ENCODE data around the gene BSCL2. TPM values are rescaled to one million over a fixed set of nuclear protein-coding genes. Genes with fewer than 3 reads are reported as not detected.

Gene BSCL2
- total and polyA plus RNA-seq, 2 of the 13 experiments (the other 11 are each of a cell fraction or from before 2014, with no cell fraction given), result 19.5 to 21.1 TPM

DNA sequence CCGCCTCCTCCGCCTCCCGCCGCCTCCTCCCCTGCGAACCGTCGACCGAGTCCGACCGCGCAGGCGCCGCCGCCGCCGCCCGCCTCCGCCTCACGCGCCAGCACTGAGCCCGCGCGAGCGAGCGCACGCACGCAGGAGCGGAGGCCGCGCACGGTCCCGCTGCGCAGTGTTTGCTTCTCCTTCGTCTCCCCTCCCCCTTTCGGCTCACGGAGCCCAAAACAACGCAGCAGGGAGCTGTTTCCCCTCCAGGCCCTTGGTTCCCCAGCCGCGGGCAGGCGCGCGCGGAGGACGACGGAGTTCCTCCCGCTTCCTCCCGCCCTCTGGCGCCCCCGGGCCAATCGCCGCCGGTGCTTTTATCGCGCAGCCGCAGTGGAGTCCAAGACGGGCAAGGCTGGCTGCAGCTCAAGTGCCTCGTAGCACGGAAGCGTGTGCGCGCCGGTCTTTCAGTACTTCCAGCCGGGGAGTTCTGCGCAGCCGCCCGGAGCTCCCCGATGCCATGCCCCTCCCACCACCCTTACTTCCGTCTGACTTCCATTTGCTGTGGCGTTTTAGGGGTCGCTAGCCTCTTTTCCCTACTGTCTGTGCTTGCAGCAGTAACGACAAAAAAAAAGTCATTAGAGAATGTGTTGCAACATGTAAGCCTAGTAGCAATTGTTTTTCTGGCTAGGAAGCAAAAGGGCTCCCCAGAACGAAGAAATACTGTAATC, 20.1 kb upstream of the BSCL2 start, which contains the start of gene HNRNPUL2 (continued):
- TF ChIP-seq, protein P1, sequence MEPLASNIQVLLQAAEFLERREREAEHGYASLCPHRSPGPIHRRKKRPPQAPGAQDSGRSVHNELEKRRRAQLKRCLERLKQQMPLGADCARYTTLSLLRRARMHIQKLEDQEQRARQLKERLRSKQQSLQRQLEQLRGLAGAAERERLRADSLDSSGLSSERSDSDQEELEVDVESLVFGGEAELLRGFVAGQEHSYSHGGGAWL (CRISPR knock-in tag; IDR thresholded peaks at IDR 0.05), result peak; percentile 89
- TF ChIP-seq ZNF788 (CRISPR knock-in tag; IDR thresholded peaks at IDR 0.05; ENCODE audit: borderline replicate concordance) (peak; percentile 75; the same call in 1 of the 2 replicates), SMAD9 (CRISPR knock-in tag; IDR thresholded peaks at IDR 0.05) (peak; percentile 55; the same call in 1 of the 2 replicates), RFX5 (IDR thresholded peaks at IDR 0.05; ENCODE audit: low read depth, low read length) (0 out of 2 replicates have a peak, but pooled peaks have one; percentile 98), PHF8 (CRISPR knock-in tag; IDR thresholded peaks at IDR 0.05) (peak; percentile 83), CAMTA2 (CRISPR knock-in tag; IDR thresholded peaks at IDR 0.05; ENCODE audit: borderline replicate concordance) (0 out of 2 replicates have a peak, but pooled peaks have one; percentile 9), ZNF354B (CRISPR knock-in tag; IDR thresholded peaks at IDR 0.05) (no peak), SUZ12 (IDR thresholded peaks at IDR 0.05; ENCODE audit: low read depth, low read length) (no peak), GABPB1 (CRISPR knock-in tag; IDR thresholded peaks at IDR 0.05) (peak; percentile 91), HNRNPLL (IDR thresholded peaks at IDR 0.05; ENCODE audit: low read depth, low read length, poor library complexity, severe bottlenecking) (peak; percentile 82), ZNF468 (CRISPR knock-in tag; IDR thresholded peaks at IDR 0.05) (peak; percentile 48; the same call in 1 of the 2 replicates), ZNF180 (CRISPR knock-in tag; IDR thresholded peaks at IDR 0.05; ENCODE audit: borderline replicate concordance, low read depth) (0 out of 2 replicates have a peak, but pooled peaks have one; percentile 30), ZNF775 (CRISPR knock-in tag; IDR thresholded peaks at IDR 0.05; ENCODE audit: borderline replicate concordance) (no peak)
- TF ChIP-seq, protein P2, sequence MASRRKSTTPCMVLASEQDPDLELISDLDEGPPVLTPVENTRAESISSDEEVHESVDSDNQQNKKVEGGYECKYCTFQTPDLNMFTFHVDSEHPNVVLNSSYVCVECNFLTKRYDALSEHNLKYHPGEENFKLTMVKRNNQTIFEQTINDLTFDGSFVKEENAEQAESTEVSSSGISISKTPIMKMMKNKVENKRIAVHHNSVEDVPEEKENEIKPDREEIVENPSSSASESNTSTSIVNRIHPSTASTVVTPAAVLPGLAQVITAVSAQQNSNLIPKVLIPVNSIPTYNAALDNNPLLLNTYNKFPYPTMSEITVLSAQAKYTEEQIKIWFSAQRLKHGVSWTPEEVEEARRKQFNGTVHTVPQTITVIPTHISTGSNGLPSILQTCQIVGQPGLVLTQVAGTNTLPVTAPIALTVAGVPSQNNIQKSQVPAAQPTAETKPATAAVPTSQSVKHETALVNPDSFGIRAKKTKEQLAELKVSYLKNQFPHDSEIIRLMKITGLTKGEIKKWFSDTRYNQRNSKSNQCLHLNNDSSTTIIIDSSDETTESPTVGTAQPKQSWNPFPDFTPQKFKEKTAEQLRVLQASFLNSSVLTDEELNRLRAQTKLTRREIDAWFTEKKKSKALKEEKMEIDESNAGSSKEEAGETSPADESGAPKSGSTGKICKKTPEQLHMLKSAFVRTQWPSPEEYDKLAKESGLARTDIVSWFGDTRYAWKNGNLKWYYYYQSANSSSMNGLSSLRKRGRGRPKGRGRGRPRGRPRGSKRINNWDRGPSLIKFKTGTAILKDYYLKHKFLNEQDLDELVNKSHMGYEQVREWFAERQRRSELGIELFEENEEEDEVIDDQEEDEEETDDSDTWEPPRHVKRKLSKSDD (CRISPR knock-in tag; IDR thresholded peaks at IDR 0.05; ENCODE audit: low read depth), result 0 out of 2 replicates have a peak, but pooled peaks have one; percentile 60
- TF ChIP-seq, protein P3, sequence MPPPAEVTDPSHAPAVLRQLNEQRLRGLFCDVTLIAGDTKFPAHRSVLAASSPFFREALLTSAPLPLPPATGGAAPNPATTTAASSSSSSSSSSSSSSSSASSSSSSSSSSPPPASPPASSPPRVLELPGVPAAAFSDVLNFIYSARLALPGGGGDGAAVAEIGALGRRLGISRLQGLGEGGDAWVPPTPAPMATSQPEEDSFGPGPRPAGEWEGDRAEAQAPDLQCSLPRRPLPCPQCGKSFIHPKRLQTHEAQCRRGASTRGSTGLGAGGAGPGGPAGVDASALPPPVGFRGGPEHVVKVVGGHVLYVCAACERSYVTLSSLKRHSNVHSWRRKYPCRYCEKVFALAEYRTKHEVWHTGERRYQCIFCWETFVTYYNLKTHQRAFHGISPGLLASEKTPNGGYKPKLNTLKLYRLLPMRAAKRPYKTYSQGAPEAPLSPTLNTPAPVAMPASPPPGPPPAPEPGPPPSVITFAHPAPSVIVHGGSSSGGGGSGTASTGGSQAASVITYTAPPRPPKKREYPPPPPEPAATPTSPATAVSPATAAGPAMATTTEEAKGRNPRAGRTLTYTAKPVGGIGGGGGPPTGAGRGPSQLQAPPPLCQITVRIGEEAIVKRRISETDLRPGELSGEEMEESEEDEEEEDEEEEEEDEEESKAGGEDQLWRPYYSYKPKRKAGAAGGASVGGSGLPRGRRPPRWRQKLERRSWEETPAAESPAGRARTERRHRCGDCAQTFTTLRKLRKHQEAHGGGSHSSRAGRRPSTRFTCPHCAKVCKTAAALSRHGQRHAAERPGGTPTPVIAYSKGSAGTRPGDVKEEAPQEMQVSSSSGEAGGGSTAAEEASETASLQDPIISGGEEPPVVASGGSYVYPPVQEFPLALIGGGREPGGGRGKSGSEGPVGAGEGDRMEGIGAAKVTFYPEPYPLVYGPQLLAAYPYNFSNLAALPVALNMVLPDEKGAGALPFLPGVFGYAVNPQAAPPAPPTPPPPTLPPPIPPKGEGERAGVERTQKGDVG (CRISPR knock-in tag; IDR thresholded peaks at IDR 0.05; ENCODE audit: borderline replicate concordance), result peak; percentile 57; the same call in 1 of the 2 replicates
- TF ChIP-seq, protein P4, sequence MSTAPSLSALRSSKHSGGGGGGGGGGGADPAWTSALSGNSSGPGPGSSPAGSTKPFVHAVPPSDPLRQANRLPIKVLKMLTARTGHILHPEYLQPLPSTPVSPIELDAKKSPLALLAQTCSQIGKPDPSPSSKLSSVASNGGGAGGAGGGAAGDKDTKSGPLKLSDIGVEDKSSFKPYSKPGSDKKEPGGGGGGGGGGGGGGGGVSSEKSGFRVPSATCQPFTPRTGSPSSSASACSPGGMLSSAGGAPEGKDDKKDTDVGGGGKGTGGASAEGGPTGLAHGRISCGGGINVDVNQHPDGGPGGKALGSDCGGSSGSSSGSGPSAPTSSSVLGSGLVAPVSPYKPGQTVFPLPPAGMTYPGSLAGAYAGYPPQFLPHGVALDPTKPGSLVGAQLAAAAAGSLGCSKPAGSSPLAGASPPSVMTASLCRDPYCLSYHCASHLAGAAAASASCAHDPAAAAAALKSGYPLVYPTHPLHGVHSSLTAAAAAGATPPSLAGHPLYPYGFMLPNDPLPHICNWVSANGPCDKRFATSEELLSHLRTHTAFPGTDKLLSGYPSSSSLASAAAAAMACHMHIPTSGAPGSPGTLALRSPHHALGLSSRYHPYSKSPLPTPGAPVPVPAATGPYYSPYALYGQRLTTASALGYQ (CRISPR knock-in tag; IDR thresholded peaks at IDR 0.05), result peak; percentile 75; the same call in 1 of the 2 replicates
- TF ChIP-seq, protein P5, sequence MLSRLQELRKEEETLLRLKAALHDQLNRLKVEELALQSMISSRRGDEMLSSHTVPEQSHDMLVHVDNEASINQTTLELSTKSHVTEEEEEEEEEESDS (CRISPR knock-in tag; IDR thresholded peaks at IDR 0.05; ENCODE audit: borderline replicate concordance), result peak; percentile 97
- TF ChIP-seq, protein P6, sequence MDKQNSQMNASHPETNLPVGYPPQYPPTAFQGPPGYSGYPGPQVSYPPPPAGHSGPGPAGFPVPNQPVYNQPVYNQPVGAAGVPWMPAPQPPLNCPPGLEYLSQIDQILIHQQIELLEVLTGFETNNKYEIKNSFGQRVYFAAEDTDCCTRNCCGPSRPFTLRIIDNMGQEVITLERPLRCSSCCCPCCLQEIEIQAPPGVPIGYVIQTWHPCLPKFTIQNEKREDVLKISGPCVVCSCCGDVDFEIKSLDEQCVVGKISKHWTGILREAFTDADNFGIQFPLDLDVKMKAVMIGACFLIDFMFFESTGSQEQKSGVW (CRISPR knock-in tag; IDR thresholded peaks at IDR 0.05; ENCODE audit: borderline replicate concordance), result no peak; the same call in 1 of the 2 replicates

Measured in HepG2 (cell line).